CD4-positive, alpha-beta T cell treated with Interleukin-17A for 1 hour (primary cell): ENCODE data around the gene CELA2A.
"Not testable (repeated sequence)": the region's sequence is repeated elsewhere in the genome, so short reads cannot be mapped to it uniquely, and the experiment has no call there.

Experiments
- DNase-seq: peaks from one replicate; pipeline ENCODE4 v3.0.0-alpha.2; 2020

CELA2A gene

DNA sequence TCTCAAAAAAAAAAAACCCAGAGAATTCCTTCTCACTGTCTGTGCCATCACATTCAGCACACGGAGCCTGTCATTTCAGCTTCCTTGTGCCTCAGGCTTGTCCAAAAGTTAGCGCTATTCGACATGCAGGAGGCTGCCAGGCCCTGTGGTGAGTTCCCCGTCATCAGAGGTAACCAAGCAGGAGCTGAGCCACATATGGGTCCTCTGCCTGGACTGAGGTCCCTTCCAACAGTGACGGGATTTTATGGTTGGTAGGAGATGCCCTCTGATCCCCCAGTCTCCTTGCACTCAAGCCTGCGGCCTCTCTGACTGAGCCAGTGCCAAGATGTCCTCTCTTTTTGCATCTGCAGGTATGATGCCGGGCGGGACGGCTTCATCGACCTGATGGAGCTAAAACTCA is 31.0 kb upstream of the CELA2A start:
- no peak for DNase-seq

DNA sequence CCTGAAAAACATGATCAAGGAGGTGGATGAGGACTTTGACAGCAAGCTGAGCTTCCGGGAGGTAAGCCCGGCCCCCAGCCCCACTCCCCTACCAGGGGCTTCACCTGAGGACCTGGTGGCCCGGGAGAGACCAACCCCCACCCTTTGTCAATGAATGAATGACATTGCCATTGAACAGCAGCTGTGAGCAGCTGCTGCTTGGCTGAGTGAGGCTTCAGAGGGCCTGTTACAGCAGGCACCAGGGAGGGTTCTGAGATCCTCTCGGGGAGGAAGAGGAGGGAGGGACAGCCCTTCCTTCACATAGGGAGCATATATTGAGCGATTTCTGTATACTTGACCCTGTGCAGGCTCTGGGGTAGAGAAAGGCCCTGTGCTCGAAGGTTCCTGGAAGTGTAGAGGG is 30.6 kb upstream of the CELA2A start:
- DNase-seq, result no peak

DNA sequence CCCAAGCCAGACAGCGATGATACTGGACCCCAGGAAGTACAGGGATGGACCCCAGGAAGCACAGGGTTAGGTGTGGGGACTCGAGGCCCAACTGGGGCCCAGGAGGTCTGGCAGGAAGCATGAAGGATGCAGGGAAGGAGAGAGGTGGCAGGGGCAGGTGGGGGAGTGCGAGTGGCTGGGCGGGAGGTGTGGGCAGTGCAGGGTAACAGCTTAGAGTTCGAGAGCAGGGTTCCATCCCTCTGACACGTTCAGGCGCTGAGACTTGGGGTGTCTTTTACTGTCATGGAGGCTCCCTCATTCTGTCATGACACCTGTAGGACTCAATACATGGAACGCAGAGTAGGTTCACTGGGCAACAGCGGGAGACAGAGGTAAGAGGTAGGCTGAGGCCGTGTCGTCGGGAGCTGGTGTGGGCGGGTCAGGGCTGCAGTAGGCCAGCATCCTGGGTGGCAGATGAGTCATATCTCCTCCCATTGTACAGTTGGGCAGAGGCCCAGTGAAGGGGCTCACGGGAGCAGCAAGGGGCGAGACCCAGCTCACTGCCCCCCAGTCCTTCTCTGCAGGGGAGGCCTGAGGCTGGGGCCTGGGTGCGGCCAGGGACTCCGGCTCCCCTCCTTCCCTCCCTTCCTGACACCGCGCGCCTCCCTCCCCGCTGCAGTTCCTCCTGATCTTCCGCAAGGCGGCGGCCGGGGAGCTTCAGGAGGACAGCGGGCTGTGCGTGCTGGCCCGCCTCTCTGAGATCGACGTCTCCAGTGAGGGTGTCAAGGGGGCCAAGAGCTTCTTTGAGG is 29.8 kb upstream of the CELA2A start:
- DNase-seq, result no peak

GRCh38 chr1:15427280-15427666 is 29.3 kb upstream of the CELA2A start:
- no peak for DNase-seq

- not testable (repeated sequence) for DNase-seq
Observed at GRCh38 chr1:15428252-15428651, 28.3 kb upstream of the CELA2A start.

GRCh38 chr1:15428815-15429435 is 27.6 kb upstream of the CELA2A start:
- DNase-seq, result no peak

DNA sequence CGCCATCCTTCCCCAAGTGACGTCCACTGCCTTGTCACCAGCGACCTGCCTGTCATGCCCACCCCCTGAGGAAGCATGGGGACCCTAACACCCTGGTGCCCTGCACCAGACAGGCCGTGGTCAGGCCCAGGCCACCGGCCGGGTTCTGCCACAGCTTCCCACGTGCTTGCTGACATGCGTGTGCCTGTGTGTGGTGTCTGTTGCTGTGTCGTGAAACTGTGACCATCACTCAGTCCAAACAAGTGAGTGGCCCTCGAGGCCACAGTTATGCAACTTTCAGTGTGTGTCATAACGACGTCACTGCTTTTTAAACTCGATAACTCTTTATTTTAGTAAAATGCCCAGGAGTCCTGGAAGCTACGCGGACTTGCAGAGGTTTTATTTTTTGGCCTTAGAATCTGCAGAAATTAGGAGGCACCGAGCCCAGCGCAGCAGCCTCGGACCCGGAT is 26.8 kb upstream of the CELA2A start:
- DNase-seq, result no peak

GRCh38 chr1:15430787-15431570 is 25.6 kb upstream of the CELA2A start:
- peak; percentile 77 for DNase-seq

DNA sequence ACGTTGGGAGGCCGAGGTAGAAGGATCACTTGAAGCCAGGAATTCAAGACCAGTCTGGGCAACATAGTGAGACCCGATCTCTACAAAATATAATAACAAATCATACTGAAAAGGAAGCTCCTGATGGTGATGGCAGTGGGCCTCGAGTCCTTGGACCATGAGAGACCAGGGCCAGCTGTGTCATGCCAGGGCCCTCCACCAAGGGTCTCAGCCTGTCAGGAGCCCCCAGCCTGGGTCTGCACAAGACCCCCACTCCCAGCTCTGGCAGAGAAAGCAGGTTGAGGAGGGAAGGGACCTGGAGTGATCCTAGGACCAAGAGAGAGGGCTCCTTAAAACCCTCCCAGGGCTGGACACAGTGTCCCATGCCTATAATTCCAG is 25.0 kb upstream of the CELA2A start:
- DNase-seq, result peak; percentile 3

GRCh38 chr1:15432324-15432723 is 24.2 kb upstream of the CELA2A start:
- no peak for DNase-seq

GRCh38 chr1:15433471-15433870 is 23.1 kb upstream of the CELA2A start:
- peak; percentile 16 for DNase-seq

DNA sequence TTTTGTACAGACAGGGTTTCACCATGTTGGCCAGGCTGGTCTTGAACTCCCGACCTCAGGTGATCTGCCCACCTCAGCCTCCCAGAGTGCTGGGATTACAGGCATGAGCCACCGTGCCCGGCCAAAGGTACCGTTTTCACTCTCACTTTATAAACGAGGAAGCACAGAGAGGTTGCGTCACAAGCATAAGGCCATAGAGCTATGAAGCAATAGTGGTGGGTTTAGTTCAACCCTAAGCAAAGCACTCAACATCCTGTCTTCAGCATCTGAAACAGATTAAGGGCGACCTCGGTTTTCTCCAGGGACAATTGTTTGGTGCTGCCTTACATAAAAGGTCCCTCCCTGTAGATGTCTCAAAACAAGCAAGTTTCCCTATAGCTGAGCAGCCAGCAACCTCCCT is 21.8 kb upstream of the CELA2A start:
- peak; percentile 31 for DNase-seq

DNA sequence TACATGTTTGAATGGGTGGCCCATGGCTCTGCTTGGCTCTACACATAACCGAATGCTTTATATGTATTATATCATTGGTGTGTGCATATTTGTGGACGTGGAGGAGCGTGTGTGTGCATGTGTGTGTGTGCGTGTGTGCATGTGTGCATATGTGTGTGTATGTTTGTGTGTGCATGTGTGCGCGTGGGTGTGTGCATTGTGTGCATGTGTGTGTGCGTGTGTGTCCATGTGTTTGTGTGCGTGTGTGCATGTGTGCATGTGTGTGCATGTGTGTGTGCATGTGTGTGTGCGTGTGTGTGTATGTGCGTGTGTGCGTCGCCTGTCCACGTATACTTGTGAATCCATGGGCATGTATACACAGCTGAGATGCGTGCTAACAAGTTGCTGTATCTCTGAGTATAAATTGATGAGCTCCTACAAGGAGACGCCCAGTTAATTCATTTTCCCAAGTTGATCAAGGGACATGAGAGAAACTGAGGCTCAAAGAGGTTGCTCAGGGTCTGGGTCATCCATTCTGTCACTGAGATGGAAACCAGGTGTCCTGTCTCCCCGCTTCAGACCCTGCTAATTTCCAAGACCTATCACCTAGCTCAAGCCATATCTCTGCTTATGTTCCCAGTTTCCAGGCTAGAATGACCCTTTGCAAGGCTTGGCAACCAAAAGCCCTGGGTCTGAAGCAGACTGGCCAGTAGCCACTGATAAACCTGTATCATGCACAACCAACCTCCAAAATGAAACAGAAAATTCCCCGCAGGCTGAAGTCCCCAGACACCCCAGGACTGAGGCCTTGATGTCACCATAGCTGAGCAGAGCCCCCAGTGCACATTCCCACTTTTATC is 21.1 kb upstream of the CELA2A start:
- no peak for DNase-seq

- no peak for DNase-seq
Observed at GRCh38 chr1:15436881-15437442, 19.6 kb upstream of the CELA2A start.

- DNase-seq, result no peak
Observed at GRCh38 chr1:15439325-15439724, 17.2 kb upstream of the CELA2A start.

DNA sequence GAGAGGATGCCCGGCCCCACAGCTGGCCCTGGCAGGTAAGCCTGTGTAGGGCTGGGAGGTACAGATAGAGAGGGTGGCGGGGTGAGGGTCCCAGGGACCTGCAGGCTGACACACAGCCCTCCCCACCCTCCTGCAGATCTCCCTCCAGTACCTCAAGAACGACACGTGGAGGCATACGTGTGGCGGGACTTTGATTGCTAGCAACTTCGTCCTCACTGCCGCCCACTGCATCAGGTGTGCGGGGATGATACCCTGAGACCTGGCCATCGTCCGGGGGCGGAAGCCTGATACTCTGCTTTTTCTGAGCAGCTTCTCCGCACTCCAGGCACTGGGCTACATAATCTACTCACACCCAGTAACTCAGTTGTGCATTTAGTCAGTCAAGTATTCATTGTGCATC is 16.2 kb upstream of the CELA2A start:
- DNase-seq, result no peak

GRCh38 chr1:15441247-15441646 is 15.3 kb upstream of the CELA2A start:
- no peak for DNase-seq

- DNase-seq, result no peak
Observed at GRCh38 chr1:15442119-15442518, 14.4 kb upstream of the CELA2A start.

DNA sequence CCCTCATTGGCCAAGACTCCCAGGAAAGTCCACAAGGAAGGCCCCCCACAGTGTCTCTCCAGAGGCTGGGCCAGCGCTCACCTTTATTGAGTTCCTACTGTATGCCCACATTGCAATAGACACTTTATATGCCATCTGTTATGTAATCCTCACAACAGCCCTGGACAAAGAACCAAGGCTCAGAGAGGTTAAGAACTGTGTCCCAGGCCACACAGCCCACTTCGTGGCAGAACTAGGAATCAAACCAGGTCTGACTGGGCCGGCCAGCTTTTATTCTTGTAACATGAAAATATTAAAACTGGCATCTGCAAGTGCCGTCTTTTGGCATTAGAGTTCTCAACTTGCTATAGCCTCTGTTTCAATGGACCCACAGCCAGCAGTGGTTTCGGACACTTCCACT is 13.8 kb upstream of the CELA2A start:
- DNase-seq, result no peak

GRCh38 chr1:15443281-15443680 is 13.3 kb upstream of the CELA2A start:
- DNase-seq, result no peak

- DNase-seq, result no peak
Observed at GRCh38 chr1:15444468-15445389, 11.8 kb upstream of the CELA2A start.
